HFF-Myc (cell line): ENCODE results near the gene GMNN.
"Not testable (repeated sequence)": the region's sequence is repeated elsewhere in the genome, so short reads cannot be mapped to it uniquely, and the experiment has no call there.

Experiments
- DNase-seq: peaks from one replicate; pipeline ENCODE4 v3.0.0-alpha.2; 2011; ENCODE audit warnings: low read depth; ENCODE audit errors: extremely low read depth
- H3K4me3 ChIP-seq: replicated peaks from 2 replicates; pipeline ENCODE4 v1.5.1; 2011; ENCODE audit warnings: low read depth, mild to moderate bottlenecking, control low read depth, low read length
- CTCF ChIP-seq: IDR thresholded peaks from 2 replicates; pipeline ENCODE4 v1.5.1; 2012; ENCODE audit warnings: mild to moderate bottlenecking, low read depth, low read length, control low read depth; ENCODE audit errors: missing control alignments

Gene GMNN

DNA sequence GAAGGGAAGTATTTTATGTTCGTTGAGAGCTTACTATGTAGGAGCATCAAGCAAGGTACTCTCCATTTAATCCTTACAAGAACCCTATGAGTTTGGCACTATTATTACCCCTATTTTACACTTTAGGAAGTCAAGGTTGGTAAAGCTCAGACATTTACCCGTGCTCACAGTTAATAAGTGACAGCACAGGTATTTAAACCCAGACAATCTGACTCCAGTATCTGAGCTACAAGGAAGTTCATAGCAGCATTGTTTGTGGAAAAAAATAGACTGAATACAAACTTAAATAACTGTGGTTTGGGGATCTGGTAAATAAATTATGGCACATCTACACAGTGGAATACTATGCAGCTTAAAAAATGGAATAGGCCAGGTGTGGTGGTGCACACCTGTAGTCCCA, 21.2 kb upstream of the GMNN start:
- no peak for TF ChIP-seq CTCF
- H3K4me3 ChIP-seq = no peak overlapping the region
- no peak for DNase-seq

GRCh38 chr6:24754378-24754777, 20.4 kb upstream of the GMNN start:
- not testable (repeated sequence) for H3K4me3 ChIP-seq, DNase-seq

- DNase-seq = no peak
- TF ChIP-seq CTCF = no peak
- H3K4me3 ChIP-seq = no peak overlapping the region
Measured at GRCh38 chr6:24755279-24755678, 19.5 kb upstream of the GMNN start.

GRCh38 chr6:24757611-24758010, 17.1 kb upstream of the GMNN start:
- no peak for TF ChIP-seq CTCF
- H3K4me3 ChIP-seq = no peak overlapping the region
- no peak for DNase-seq

DNA sequence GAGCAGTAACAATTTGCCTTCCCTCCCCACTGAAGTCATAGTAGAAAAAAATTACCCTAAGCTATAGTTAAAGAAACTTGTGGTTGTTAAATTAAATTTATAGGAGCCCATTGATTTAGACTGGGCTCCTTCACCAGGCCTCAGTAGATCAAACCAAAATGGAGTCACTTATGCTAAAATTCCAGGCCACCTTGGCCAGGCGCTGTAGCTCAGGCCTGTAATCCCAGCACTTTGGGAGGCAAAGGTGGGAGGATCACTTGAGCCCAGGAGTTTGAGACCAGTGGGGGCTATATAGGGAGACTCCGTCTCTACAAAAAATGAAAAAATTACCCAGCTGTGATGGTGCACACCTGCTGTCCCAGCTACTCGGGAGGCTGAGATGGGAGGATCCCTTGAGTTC, 15.0 kb upstream of the GMNN start:
- no peak overlapping the region for H3K4me3 ChIP-seq
- DNase-seq = no peak
- no peak for TF ChIP-seq CTCF

DNA sequence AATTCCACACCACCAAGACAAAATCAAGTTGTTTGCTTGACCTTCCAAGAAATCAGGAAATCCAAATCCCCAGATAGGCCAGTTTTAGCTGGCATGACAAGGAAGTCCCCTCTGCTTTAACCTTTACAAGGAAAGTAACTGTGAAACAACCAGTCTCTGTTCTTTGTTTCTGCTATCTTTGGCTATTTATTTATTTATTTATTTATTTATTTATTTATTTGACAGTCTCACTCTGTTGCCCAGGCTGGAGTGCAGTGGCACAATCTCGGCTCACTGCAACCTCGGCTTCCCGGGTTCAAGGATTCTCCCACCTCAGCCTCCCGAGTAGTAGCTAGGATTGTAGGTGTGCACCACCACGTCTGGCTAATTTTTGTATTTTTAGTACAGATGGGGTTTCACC, 14.5 kb upstream of the GMNN start:
- TF ChIP-seq CTCF = no peak
- H3K4me3 ChIP-seq = no peak overlapping the region

GRCh38 chr6:24761193-24761835, 13.4 kb upstream of the GMNN start:
- no peak overlapping the region for H3K4me3 ChIP-seq
- DNase-seq = no peak
- TF ChIP-seq CTCF = no peak

More for the DNA sequence above, 14.5 kb upstream of the GMNN start:
- no peak for DNase-seq
